HUES64 (cell line): ENCODE data around the gene SUGCT.

Experiments
- H3K27ac ChIP-seq: 2 replicates; pipeline ENCODE4 v1.7.0; 2013; ENCODE audit warnings: low read depth, low read length, inconsistent platforms
- H3K27me3 ChIP-seq: 2 replicates; pipeline ENCODE4 v1.6.1; 2013; ENCODE audit warnings: mild to moderate bottlenecking, low read length; ENCODE audit not compliant: insufficient read depth
- H3K36me3 ChIP-seq: 2 replicates; pipeline ENCODE4 v1.6.1; 2013; ENCODE audit warnings: mild to moderate bottlenecking, low read length; ENCODE audit not compliant: insufficient read depth
- H3K4me1 ChIP-seq: 2 replicates; pipeline ENCODE4 v1.6.1; 2013; ENCODE audit warnings: mild to moderate bottlenecking, low read length, moderate library complexity; ENCODE audit not compliant: insufficient read depth
- H3K4me3 ChIP-seq: 2 replicates; pipeline ENCODE4 v1.5.1; 2013; ENCODE audit warnings: mild to moderate bottlenecking, low read length, moderate library complexity
- H3K9ac ChIP-seq: 2 replicates; pipeline ENCODE4 v1.6.1; 2013; ENCODE audit warnings: mild to moderate bottlenecking, low read depth, low read length
- H3K9me3 ChIP-seq: 2 replicates; pipeline ENCODE4 v1.6.1; 2013; ENCODE audit warnings: low read depth, low read length; ENCODE audit not compliant: insufficient read depth
- WGBS: fragments of 150-250, 120-280 bp; methylation state at CpG from one replicate; pipeline ENCODE4 v1.1.7; 2013; ENCODE audit warnings: missing lambda C conversion rate; 5-methylcytosine and 5-hydroxymethylcytosine counted together

SUGCT gene

DNA sequence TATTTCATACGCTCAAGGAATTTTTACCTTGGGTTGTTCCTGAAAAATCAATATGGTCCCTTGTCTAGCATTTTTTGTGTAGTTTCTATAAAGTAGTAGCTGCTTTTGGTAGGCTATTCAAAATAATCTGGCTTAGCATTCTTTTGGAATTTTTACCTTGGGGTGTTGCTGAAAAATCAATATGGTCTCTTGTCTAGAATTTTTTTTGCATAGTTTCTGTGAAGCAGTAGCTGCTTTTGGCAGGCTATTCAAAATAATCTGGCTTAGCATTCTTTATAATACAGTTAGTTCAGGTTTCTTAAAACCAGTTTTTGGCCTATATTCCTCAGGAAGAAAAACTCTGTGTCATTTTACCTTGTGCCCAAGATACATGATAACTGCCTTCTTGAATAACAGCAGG, 301.9 kb downstream of the SUGCT start:
- H3K27me3 ChIP-seq, result no peaks in the 10 kb centered on the region
- H3K27ac ChIP-seq, result no peak overlapping the region
- H3K4me1 ChIP-seq, result no peaks in the 10 kb centered on the region
- no peak overlapping the region for H3K9ac ChIP-seq
- no peaks in the 10 kb centered on the region for H3K36me3 ChIP-seq
- no peak overlapping the region for H3K4me3 ChIP-seq
- WGBS, result 100% methylated on average over 1 of the region's 1 CpG
- H3K9me3 ChIP-seq, result 0 out of 2 replicates have a peak, but pooled peaks cover 4% of the 10 kb centered on the region

DNA sequence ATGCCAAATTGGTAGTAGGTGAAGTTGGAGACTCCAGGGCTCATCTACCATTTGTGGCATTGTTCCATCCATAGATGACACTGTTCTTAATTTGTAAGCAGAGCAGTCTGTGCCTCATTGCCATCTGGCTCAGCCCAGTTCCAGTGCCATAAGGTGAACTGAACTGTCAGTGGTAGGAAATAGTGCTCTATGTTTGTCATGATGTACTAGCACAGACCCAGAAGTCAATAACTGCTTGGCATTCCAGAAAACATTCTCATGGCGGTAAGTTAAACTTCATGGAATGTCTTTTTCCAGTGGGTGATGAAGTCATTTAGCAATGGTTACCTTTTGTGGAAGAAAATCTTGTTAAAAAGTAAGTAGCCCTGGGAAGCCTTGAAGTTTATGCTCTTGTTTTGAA, 302.7 kb downstream of the SUGCT start:
- H3K36me3 ChIP-seq, result no peaks in the 10 kb centered on the region
- H3K27ac ChIP-seq, result no peak overlapping the region
- WGBS, result 52% methylated on average over 1 of the region's 1 CpG
- no peaks in the 10 kb centered on the region for H3K4me1 ChIP-seq
- 0 out of 2 replicates have a peak, but pooled peaks cover 8% of the 10 kb centered on the region for H3K9me3 ChIP-seq
- no peaks in the 10 kb centered on the region for H3K27me3 ChIP-seq
- no peak overlapping the region for H3K4me3 ChIP-seq
- no peak overlapping the region for H3K9ac ChIP-seq

DNA sequence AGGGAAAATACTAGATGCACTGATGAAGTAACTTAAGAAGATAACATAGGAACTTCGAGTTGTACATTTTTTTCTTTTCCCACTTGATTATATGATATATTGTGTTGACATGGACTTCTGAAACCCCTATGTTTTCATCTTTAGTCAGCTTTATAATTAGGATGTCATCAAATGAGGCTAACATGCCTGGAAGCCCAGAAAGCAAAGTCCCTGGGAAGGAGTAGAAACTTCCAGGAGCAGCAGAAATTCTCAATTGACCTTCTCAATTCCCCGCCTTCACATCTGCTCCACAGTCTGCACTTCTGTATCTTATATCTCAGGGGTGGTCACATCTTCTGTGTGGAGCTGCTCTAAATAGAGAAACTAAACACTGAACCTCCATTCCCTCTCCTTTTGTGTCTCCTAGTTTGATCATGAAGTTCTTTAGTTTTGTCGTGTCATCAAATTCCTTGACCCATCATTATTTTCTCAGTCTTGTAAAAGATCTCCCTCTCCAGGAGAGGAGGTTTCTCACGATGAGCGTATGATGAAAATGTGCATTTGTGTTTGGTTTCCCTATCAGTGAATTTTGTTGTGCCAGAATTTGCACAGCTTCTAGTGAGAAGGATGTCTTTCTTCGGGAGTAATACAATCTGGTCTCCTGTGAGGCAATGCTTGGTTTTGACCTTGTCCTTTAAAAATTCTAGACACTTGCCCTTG, 303.3 kb downstream of the SUGCT start:
- Histone ChIP-seq H3K9ac (no peak overlapping the region), H3K36me3 (no peaks in the 10 kb centered on the region), H3K4me3 (no peak overlapping the region), H3K27ac (no peak overlapping the region), H3K4me1 (no peaks in the 10 kb centered on the region), H3K9me3 (0 out of 2 replicates have a peak, but pooled peaks cover 8% of the 10 kb centered on the region), H3K27me3 (no peaks in the 10 kb centered on the region)
- 95% methylated on average over 5 of the region's 6 CpGs for WGBS

DNA sequence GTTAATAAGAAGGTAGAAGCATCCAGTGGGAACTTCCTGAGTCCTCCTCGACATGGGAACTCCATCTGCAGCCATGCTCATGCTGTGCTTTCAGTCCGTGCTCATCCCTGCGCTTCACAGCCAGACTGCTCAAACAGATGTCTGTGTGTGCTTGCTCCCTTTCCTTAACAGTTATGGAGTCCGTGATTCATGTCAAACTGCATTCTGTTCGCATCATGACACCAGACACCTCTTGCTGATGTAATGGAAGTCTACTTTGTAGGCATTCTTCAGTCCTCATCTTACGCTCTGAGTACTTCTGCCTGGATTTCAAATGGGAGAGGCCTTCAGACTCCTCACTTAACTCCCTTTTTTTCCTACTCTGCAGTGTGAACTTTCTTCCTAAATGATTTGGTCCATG, 304.9 kb downstream of the SUGCT start:
- no peak overlapping the region for H3K4me3 ChIP-seq
- H3K27ac ChIP-seq, result no peak overlapping the region
- no peaks in the 10 kb centered on the region for H3K4me1 ChIP-seq
- H3K36me3 ChIP-seq, result no peaks in the 10 kb centered on the region
- WGBS, result 97% methylated on average over 6 of the region's 6 CpGs
- no peaks in the 10 kb centered on the region for H3K27me3 ChIP-seq
- no peak overlapping the region for H3K9ac ChIP-seq
- H3K9me3 ChIP-seq, result 0 out of 2 replicates have a peak, but pooled peaks cover 8% of the 10 kb centered on the region

DNA sequence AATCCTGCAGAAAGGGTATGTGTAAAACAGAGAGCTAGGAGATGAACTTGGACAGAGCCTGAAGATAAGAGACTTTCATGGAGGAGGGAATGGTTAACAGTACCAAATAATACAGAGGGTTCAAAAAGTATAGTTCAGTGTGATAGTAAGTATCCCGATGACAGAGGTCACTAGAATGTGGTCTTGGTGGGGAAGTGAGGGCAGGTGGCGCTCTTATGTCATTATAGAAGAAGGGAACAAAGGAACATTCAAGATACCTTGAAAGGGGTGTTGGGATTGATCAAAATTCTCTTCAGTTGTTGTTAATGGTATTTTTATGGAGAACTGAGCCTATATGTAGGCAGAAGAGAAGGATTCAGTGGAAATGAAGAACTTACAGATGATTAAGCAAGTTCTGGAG, 312.5 kb downstream of the SUGCT start:
- H3K27me3 ChIP-seq, result no peaks in the 10 kb centered on the region
- no peaks in the 10 kb centered on the region for H3K36me3 ChIP-seq
- H3K4me1 ChIP-seq, result no peaks in the 10 kb centered on the region
- 82% methylated on average over 2 of the region's 2 CpGs for WGBS
- H3K9me3 ChIP-seq, result no peaks in the 10 kb centered on the region
- H3K9ac ChIP-seq, result no peak overlapping the region
- H3K4me3 ChIP-seq, result no peak overlapping the region
- no peak overlapping the region for H3K27ac ChIP-seq

DNA sequence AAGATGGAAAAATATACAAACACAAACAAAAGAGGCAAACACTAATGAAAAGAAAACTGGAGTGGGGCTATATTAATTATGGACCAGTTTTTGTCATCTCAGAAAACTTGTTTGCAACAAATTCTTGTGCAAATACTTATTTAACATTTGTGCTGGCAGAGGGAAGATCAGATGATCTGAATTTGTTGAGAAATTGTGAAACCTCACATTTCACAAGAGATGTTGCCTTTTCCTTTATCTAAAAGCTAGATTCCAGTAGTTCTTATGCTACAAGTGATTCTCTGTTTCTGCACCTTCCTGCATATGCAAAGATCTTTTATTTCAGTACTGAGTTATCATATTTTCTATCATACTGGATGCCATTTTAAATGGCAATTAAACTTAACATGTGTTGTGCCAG, 320.7 kb downstream of the SUGCT start:
- Histone ChIP-seq H3K4me1 (peaks cover 7% of the 10 kb centered on the region; the same call in 1 of the 2 replicates), H3K27me3 (no peaks in the 10 kb centered on the region)

DNA sequence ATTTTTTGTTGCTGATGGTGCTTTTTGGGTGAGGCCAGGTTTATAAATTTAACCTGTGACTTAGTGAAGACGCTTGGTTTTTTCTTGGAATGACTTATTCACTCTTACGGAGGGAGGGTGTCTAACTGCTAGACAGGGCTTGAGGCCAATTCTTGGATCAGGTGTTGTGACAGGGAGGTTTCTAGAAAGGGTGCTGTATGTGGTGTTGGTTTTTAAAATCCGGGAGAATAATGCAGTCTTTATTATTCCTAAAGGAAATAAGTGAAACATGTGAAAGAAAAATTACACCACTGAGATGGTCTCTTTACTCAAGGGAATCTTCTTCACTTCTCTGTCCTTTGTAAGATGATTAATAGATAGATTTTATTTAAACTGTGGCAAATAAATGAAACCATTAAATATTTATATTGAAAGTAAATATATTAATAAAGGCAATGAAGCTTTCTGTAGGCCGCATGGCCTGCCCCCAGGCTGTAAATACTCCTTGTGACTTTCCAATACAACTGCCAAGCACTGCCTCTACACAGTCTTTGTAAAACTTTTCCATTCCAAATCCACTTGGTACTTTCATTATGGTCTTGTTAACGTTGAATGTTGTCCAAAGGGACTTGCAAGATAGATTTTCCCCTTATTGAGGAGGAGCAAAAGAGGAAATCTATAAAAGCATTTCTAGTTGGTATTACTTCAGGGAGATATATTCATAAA, 323.1 kb downstream of the SUGCT start:
- Histone ChIP-seq H3K36me3 (no peaks in the 10 kb centered on the region), H3K9me3 (no peaks in the 10 kb centered on the region), H3K27ac (no peak overlapping the region), H3K4me1 (peaks cover 5% of the 10 kb centered on the region; the same call in 1 of the 2 replicates), H3K4me3 (no peak overlapping the region), H3K9ac (no peak overlapping the region), H3K27me3 (no peaks in the 10 kb centered on the region)
- WGBS, result 92% methylated on average over 5 of the region's 5 CpGs

More for the DNA sequence above, 320.7 kb downstream of the SUGCT start:
- Histone ChIP-seq H3K36me3 (no peaks in the 10 kb centered on the region), H3K4me3 (no peak overlapping the region), H3K9ac (no peak overlapping the region), H3K9me3 (no peaks in the 10 kb centered on the region), H3K27ac (no peak overlapping the region)

DNA sequence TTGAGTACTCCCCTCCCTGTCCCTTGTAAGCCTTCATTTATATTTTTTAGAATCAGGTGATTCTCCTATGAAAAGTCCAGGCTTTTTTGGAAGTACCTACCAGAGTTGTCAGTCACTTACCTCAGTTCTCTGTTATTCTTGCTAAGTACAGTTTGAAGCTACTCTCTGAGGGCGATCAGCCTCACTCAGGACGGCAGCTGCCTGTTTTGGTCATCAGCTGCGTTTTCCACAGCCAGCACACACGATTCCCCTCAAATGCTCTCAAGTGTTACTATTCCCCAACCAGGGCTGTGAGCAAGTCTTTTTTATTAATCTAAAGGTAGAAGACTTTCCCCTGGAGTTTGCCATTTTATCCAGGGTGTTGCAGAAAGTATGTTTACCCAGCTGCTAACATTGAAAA, 328.6 kb downstream of the SUGCT start:
- no peak overlapping the region for H3K27ac ChIP-seq
- 85% methylated on average over 4 of the region's 4 CpGs for WGBS
- H3K27me3 ChIP-seq, result no peaks in the 10 kb centered on the region
- no peaks in the 10 kb centered on the region for H3K4me1 ChIP-seq
- no peaks in the 10 kb centered on the region for H3K9me3 ChIP-seq
- no peak overlapping the region for H3K9ac ChIP-seq
- no peaks in the 10 kb centered on the region for H3K36me3 ChIP-seq
- H3K4me3 ChIP-seq, result no peak overlapping the region

DNA sequence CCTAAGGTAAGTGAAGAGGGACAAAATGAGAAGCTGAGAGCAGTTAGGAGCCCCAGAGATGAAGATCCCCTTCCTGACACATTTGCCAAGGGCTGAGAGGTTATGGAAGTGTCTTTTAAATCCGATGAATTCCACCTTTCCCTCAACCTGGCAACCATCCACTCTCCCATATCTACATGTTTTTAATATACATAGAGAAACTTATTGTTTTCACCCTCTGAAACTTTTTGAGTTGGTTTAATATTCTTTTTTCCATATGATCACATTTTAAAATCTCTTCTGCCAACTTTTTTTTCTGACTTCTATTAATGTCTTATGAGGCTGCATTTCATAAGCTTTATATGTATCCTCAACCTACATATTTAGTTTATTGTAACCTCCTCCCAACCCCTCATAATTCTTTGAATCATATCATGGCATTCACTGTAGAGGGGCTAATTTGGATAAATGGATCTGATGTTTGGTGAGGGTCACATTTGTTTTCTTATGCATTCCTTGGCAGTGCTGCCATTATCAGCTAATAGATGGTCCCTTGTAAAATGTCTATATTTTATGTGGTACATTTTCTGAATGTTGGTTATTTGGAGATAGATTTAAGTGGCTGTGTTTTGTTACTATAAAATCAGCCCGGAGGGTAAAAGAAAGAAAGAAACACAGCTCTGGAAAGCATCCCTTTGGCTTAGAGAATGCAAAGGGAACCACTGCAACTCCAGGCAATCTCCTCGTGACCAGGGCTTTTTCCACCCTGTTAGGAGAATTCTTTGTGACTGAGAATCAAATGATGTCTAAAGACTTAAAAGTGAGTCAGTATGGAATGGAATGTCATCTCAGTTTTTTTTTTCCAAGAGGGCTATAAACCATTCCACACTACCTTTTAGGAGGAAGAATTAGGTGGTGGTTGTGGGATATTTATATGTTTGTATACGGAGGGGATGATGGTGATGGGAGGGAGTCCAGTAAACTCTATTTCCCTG, 334.4 kb downstream of the SUGCT start:
- Histone ChIP-seq H3K36me3 (no peaks in the 10 kb centered on the region), H3K27me3 (no peaks in the 10 kb centered on the region), H3K4me3 (no peak overlapping the region), H3K9me3 (no peaks in the 10 kb centered on the region), H3K4me1 (no peaks in the 10 kb centered on the region), H3K27ac (no peak overlapping the region), H3K9ac (no peak overlapping the region)
- WGBS, result 75% methylated on average over 3 of the region's 4 CpGs

DNA sequence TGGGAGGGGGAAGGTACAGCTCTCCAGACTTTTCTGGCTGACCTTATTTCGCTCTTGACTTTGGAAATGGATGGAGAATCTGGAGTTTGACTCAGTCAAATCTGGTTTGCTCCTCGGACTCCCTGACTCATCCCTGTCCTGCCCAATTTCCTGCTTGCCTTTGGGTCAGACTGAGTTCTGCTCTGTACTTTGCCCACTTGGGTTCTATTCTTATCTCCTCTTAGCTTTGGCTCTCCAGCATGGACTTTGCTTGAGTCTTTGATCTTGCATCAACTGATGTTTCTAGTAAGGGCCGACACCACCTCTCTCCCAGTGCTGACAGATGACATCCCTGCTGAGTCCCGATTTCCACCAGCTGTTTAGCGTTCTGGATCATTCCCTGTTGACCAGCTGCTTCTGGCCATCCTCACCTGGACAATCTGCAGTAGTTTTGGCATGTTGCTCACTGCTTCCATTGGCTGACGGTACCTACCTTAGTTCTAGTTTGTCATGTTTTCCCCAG, 335.3 kb downstream of the SUGCT start:
- H3K4me3 ChIP-seq, result no peak overlapping the region
- H3K36me3 ChIP-seq, result no peaks in the 10 kb centered on the region
- H3K9ac ChIP-seq, result no peak overlapping the region
- no peaks in the 10 kb centered on the region for H3K9me3 ChIP-seq
- H3K4me1 ChIP-seq, result no peaks in the 10 kb centered on the region
- no peaks in the 10 kb centered on the region for H3K27me3 ChIP-seq
- H3K27ac ChIP-seq, result no peak overlapping the region
- WGBS, result 94% methylated on average over 6 of the region's 6 CpGs

DNA sequence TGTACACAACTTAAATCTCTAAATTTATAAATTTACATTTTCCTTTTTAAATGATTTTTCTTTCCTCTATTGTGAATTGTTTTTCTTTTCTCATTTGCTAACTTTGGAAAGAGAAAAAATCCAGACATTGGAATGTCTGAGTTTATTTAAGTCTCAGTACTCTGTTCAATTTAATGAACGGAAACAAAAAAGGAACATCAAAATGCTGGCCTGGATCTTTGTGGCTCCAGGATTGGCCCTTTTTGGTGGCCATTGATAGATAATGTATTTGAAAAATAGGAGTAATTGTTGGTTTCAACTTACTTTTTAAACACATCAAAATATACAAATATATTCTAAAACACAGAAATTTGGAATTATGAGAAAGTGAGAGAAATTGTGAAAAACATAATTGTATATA, 336.0 kb downstream of the SUGCT start:
- no peaks in the 10 kb centered on the region for H3K27me3 ChIP-seq
- no peaks in the 10 kb centered on the region for H3K9me3 ChIP-seq
- no peak overlapping the region for H3K9ac ChIP-seq
- H3K4me1 ChIP-seq, result no peaks in the 10 kb centered on the region
- 95% methylated on average over 1 of the region's 1 CpG for WGBS
- H3K27ac ChIP-seq, result no peak overlapping the region
- H3K36me3 ChIP-seq, result no peaks in the 10 kb centered on the region
- H3K4me3 ChIP-seq, result no peak overlapping the region
